Measurements from ENCODE around the gene LARP1.

LARP1 gene

GRCh38 chr5:154857530-154858296, 102.5 kb downstream of the LARP1 start:
- DNase-seq (ENCODE audit: low read depth, low spot score): peak; percentile 98

- peak; percentile 98 for DNase-seq (ENCODE audit: low read depth, low spot score)
These were observed 103.3 kb downstream of the LARP1 start, which contains the start of gene CNOT8 for GRCh38 chr5:154858297-154858971. CNOT8 (plus strand) TSS chr5:154858627; CDS start chr5:154863279, 4,652 bp downstream.

- peak; percentile 20 for DNase-seq (ENCODE audit: low read depth, low spot score)
These were observed 104.0 kb downstream of the LARP1 start for GRCh38 chr5:154858972-154859871.

- peak; percentile 53 for DNase-seq (ENCODE audit: low read depth, low spot score)
These were observed 104.9 kb downstream of the LARP1 start for GRCh38 chr5:154860123-154860522.

GRCh38 chr5:154860765-154861164, 105.6 kb downstream of the LARP1 start:
- no peak for DNase-seq (ENCODE audit: low read depth, low spot score)

- no peak for DNase-seq (ENCODE audit: low read depth, low spot score)
These were observed 106.8 kb downstream of the LARP1 start for GRCh38 chr5:154861946-154862345.

GRCh38 chr5:154862766-154863165, 107.6 kb downstream of the LARP1 start:
- no peak for DNase-seq (ENCODE audit: low read depth, low spot score)

GRCh38 chr5:154863291-154864080, 108.3 kb downstream of the LARP1 start:
- DNase-seq (ENCODE audit: low read depth, low spot score): no peak

- DNase-seq (ENCODE audit: low read depth, low spot score): no peak
These were observed 110.4 kb downstream of the LARP1 start for GRCh38 chr5:154865466-154866184.

GRCh38 chr5:154866841-154867240, 111.7 kb downstream of the LARP1 start:
- DNase-seq (ENCODE audit: low read depth, low spot score): no peak
